ENCODE results near the gene NR4A3. TPM values are rescaled to one million over a fixed set of nuclear protein-coding genes. Genes with fewer than 3 reads are reported as not detected.

Gene NR4A3
- total and polyA plus RNA-seq, 2 experiments from 2014 or later, result 0.10 to 0.17 TPM

DNA sequence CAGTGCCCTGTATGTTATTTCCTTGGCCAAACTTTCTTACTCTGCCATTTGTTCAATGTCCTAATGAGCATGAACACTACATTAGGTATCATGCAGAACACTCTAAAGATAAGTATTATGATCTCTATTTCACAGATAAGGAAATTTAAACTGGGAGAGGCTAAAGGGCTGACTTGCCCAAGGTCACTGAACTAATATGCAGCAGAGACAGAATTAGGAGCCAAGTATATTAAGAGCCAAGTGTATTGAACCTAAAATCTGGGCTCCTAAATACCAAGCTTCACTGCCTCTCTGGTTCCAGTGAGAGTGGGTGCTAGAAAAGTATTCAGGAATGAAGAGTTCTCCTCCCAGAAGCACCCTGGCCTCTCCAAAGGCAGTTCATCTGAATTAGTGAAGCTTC, 13.5 kb downstream of the NR4A3 start:
- no peaks in the 10 kb centered on the region for H3K4me1 ChIP-seq (ENCODE audit: insufficient read depth)
- no peak overlapping the region for H2AFZ ChIP-seq
- H3K27ac ChIP-seq (ENCODE audit: low read depth), result no peak overlapping the region
- H3K79me2 ChIP-seq (replicated peaks; ENCODE audit: insufficient read depth), result no peaks in the 10 kb centered on the region
- H3K27ac Mint-ChIP-seq, result no peak overlapping the region
- DNase-seq (ENCODE audit: low spot score) (no peak), ATAC-seq (no peak)
- peaks cover 5% of the 10 kb centered on the region for H3K27me3 Mint-ChIP-seq (ENCODE audit: insufficient read depth, low read depth, poor library complexity)
- H3K9me2 ChIP-seq (ENCODE audit: insufficient read depth), result no peaks in the 10 kb centered on the region
- no peak overlapping the region for H3K4me2 ChIP-seq
- TF ChIP-seq ZNF462 (CRISPR knock-in tag; IDR thresholded peaks at IDR 0.05) (no peak), ZNF114 (CRISPR knock-in tag; IDR thresholded peaks at IDR 0.05) (no peak), EZH2 (IDR thresholded peaks at IDR 0.05; ENCODE audit: low read depth, unreplicated experiment) (no peak), CREB1 (CRISPR knock-in tag; IDR thresholded peaks at IDR 0.05; ENCODE audit: low read depth) (no peak), JUNB (IDR thresholded peaks at IDR 0.05; ENCODE audit: unreplicated experiment) (no peak), NANOG (IDR thresholded peaks at IDR 0.05; ENCODE audit: borderline replicate concordance) (no peak), EZH2phosphoT487 (IDR thresholded peaks at IDR 0.05; ENCODE audit: unreplicated experiment) (no peak), ETS1 (IDR thresholded peaks at IDR 0.05) (no peak), REST (IDR thresholded peaks at IDR 0.05; ENCODE audit: unreplicated experiment) (no peak), STAT1 (IDR thresholded peaks at IDR 0.05; ENCODE audit: unreplicated experiment) (no peak), ZNF331 (CRISPR knock-in tag; IDR thresholded peaks at IDR 0.05; ENCODE audit: low read depth) (no peak), POLR2AphosphoS5 (IDR thresholded peaks at IDR 0.05; ENCODE audit: low read depth) (no peak)
- TF ChIP-seq, protein P1, sequence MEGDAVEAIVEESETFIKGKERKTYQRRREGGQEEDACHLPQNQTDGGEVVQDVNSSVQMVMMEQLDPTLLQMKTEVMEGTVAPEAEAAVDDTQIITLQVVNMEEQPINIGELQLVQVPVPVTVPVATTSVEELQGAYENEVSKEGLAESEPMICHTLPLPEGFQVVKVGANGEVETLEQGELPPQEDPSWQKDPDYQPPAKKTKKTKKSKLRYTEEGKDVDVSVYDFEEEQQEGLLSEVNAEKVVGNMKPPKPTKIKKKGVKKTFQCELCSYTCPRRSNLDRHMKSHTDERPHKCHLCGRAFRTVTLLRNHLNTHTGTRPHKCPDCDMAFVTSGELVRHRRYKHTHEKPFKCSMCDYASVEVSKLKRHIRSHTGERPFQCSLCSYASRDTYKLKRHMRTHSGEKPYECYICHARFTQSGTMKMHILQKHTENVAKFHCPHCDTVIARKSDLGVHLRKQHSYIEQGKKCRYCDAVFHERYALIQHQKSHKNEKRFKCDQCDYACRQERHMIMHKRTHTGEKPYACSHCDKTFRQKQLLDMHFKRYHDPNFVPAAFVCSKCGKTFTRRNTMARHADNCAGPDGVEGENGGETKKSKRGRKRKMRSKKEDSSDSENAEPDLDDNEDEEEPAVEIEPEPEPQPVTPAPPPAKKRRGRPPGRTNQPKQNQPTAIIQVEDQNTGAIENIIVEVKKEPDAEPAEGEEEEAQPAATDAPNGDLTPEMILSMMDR (conservative IDR thresholded peaks at IDR 0.05; ENCODE audit: low read depth in 2 of 2), result no peak
- H4K20me1 ChIP-seq (replicated peaks; ENCODE audit: insufficient read depth), result no peaks in the 10 kb centered on the region
- H3K4me1 Mint-ChIP-seq, result no peaks in the 10 kb centered on the region
- no peak overlapping the region for H3K4me3 Mint-ChIP-seq
- H3K4me3 ChIP-seq, result no peak overlapping the region
- H3K9me3 Mint-ChIP-seq, result no peaks in the 10 kb centered on the region
- H3F3A ChIP-seq (replicated peaks; ENCODE audit: low read depth), result no peaks in the 10 kb centered on the region
- H3K27me3 ChIP-seq (ENCODE audit: insufficient read depth), result peaks cover 18% of the 10 kb centered on the region
- no peaks in the 10 kb centered on the region for H3K36me3 Mint-ChIP-seq (ENCODE audit: low read depth)
- H3K36me3 ChIP-seq (ENCODE audit: insufficient read depth), result no peaks in the 10 kb centered on the region

All from GM23338 (cell line).